HepG2 (cell line): ENCODE measurements around the gene ZMYND8. TPM values are rescaled to one million over a fixed set of nuclear protein-coding genes. Genes with fewer than 3 reads are reported as not detected.

ENCODE experiments used
- ATAC-seq: fragments of 200-7000 bp; cut with Tn5 transposase; 3 replicates; pipeline ENCODE4 v1.9.1; 2020; ENCODE audit warnings: mild to moderate bottlenecking, moderate library complexity
- BruUV-seq: library from RNA; stranded (reverse); fragments of 400-500 nt; replicated peaks from 2 replicates; lab custom pipeline; 2021; lab: Mats Ljungman, UMichigan
- CTCF ChIA-PET: fragments of 300-600 bp; formaldehyde crosslinking; extraction: SDS; loops from one replicate; lab custom pipeline; 2021; ENCODE audit warnings: low total read pairs, inconsistent platforms, low intra/inter-chr PET ratio; lab: Yijun Ruan, JAX
- POLR2A ChIA-PET: fragments of 350-600 bp; sonication (Branson Sonifier 250); formaldehyde crosslinking; loops from one replicate; lab custom pipeline; 2020; ENCODE audit warnings: antibody characterized with exemption, inconsistent platforms; lab: Yijun Ruan, JAX
- DNase-seq: peaks from one replicate; pipeline ENCODE4 v3.0.0-alpha.2; 2015; ENCODE audit warnings: low spot score
- FAIRE-seq: peaks from 3 replicates; lab custom pipeline; 2011; peaks lifted over from hg19 to GRCh38; lab: Jason Lieb, UNC
- H2AFZ ChIP-seq: one replicate; pipeline ENCODE4 v1.6.1; 2011; ENCODE audit warnings: low read length, inconsistent platforms
- H3K27ac ChIP-seq: fragments of 300-600 bp; 3 replicates; pipeline ENCODE4 v1.8.0; 2011; ENCODE audit warnings: mixed run types, mild to moderate bottlenecking, mixed read lengths, low read length, inconsistent platforms; ENCODE audit not compliant: insufficient read depth; ENCODE audit errors: extremely low read length
- H3K27me3 ChIP-seq, 2 experiments: fragments of 200-600 bp in 1 of 2; 2 replicates in 1 of 2; 3 replicates in 1 of 2; pipeline versions ENCODE4 v1.6.0 to v1.8.0; 2011; ENCODE audit warnings: low read length in 2 of 2, mild to moderate bottlenecking in 2 of 2, moderate library complexity in 2 of 2, inconsistent platforms in 1 of 2; ENCODE audit not compliant: insufficient read depth in 2 of 2, control insufficient read depth in 1 of 2
- H3K36me3 ChIP-seq, 2 experiments: fragments of 200-600 bp in 1 of 2; replicated peaks in 1 of 2; 2 replicates in 1 of 2; 3 replicates in 1 of 2; pipeline versions ENCODE4 v1.5.1 to v1.8.0; 2011; ENCODE audit warnings: low read length in 2 of 2, inconsistent platforms in 1 of 2; ENCODE audit not compliant: insufficient read depth in 2 of 2, control insufficient read depth in 1 of 2
- H3K4me1 ChIP-seq: 2 replicates; pipeline ENCODE4 v1.5.1; 2012; ENCODE audit warnings: low read length, inconsistent platforms; ENCODE audit not compliant: insufficient read depth
- H3K4me2 ChIP-seq: 2 replicates; pipeline ENCODE4 v1.6.0; 2011; ENCODE audit warnings: low read depth, low read length, inconsistent platforms
- H3K4me3 ChIP-seq, 3 experiments: fragments of 200-600 bp in 1 of 3; sonication (generic), shearing (Covaris generic) in 1 of 3; replicated peaks in 1 of 3; 2 replicates each; pipeline ENCODE4 v1.5.1; 2011 to 2016; ENCODE audit warnings: low read length in 3 of 3, inconsistent platforms in 2 of 3, low read depth in 2 of 3, mild to moderate bottlenecking in 2 of 3, control low read depth in 1 of 3, mixed read lengths in 1 of 3; ENCODE audit not compliant: insufficient read depth in 1 of 3
- H3K79me2 ChIP-seq: one replicate; pipeline ENCODE4 v1.6.1; 2011; ENCODE audit warnings: low read length, inconsistent platforms; ENCODE audit not compliant: insufficient read depth
- H3K9ac ChIP-seq: 2 replicates; pipeline ENCODE4 v1.6.0; 2011; ENCODE audit warnings: mild to moderate bottlenecking, low read depth, low read length, inconsistent platforms; ENCODE audit not compliant: insufficient read depth
- H3K9me3 ChIP-seq: 2 replicates; pipeline ENCODE4 v1.5.1; 2012; ENCODE audit warnings: mild to moderate bottlenecking, low read length
- H4K20me1 ChIP-seq: 2 replicates; pipeline ENCODE4 v1.6.0; 2011; ENCODE audit warnings: inconsistent platforms, mild to moderate bottlenecking, low read length, moderate library complexity; ENCODE audit not compliant: insufficient read depth
- FOXJ3 ChIP-seq: sonication (generic); formaldehyde crosslinking; IDR thresholded peaks from 2 replicates; pipeline ENCODE4 v1.4.0; 2020; ENCODE audit warnings: missing genetic modification reagents, mild to moderate bottlenecking, borderline replicate concordance
- HOXA7 ChIP-seq: sonication (generic); formaldehyde crosslinking; IDR thresholded peaks from 2 replicates; pipeline ENCODE4 v1.8.1; 2022; ENCODE audit warnings: mild to moderate bottlenecking, missing genetic modification reagents, moderate library complexity
- KDM3A ChIP-seq: IDR thresholded peaks from 2 replicates; pipeline ENCODE4 v1.6.1; 2018; ENCODE audit warnings: low read depth, missing compliant biosample characterization
- NFYC ChIP-seq: IDR thresholded peaks from 2 replicates; pipeline ENCODE4 v1.6.1; 2016; ENCODE audit warnings: missing genetic modification reagents, missing compliant biosample characterization
- NONO ChIP-seq, 2 experiments: fragments of 450-650 bp in 1 of 2; sonication (generic) in 1 of 2; formaldehyde crosslinking in 1 of 2; IDR thresholded peaks in 1 of 2; conservative IDR thresholded peaks in 1 of 2; 2 replicates each; pipeline versions ENCODE4 v1.6.1 to v1.8.0; 2017 to 2022; ENCODE audit warnings: mild to moderate bottlenecking in 1 of 2, missing genetic modification reagents in 1 of 2, moderate library complexity in 1 of 2
- PHF21A ChIP-seq: sonication (generic); formaldehyde crosslinking; IDR thresholded peaks from 2 replicates; pipeline ENCODE4 v1.5.0; 2020; ENCODE audit warnings: mild to moderate bottlenecking, missing genetic modification reagents
- STAG1 ChIP-seq: sonication (generic); formaldehyde crosslinking; IDR thresholded peaks from 2 replicates; pipeline ENCODE4 v1.4.0; 2020; ENCODE audit warnings: missing genetic modification reagents
- YEATS4 ChIP-seq: sonication (generic); formaldehyde crosslinking; IDR thresholded peaks from 2 replicates; pipeline ENCODE4 v1.4.0; 2020; ENCODE audit warnings: missing genetic modification reagents, borderline replicate concordance
- ZNF224 ChIP-seq: sonication (generic); formaldehyde crosslinking; IDR thresholded peaks from 2 replicates; pipeline ENCODE4 v1.5.0; 2020; ENCODE audit warnings: mild to moderate bottlenecking, missing genetic modification reagents
- ZNF234 ChIP-seq: sonication (generic); formaldehyde crosslinking; conservative IDR thresholded peaks from 2 replicates; pipeline ENCODE4 v1.5.1; 2020; ENCODE audit warnings: mild to moderate bottlenecking, missing genetic modification reagents
- ZNF24 ChIP-seq: fragments of 450-650 bp; IDR thresholded peaks from 2 replicates; pipeline ENCODE4 v1.6.1; 2017; ENCODE audit warnings: antibody characterized with exemption, mild to moderate bottlenecking
- ZNF501 ChIP-seq: sonication (generic); formaldehyde crosslinking; IDR thresholded peaks from 2 replicates; pipeline ENCODE4 v1.5.1; 2020; ENCODE audit warnings: mild to moderate bottlenecking, moderate library complexity, missing genetic modification reagents
- ZNF547 ChIP-seq: sonication (generic); formaldehyde crosslinking; IDR thresholded peaks from 2 replicates; pipeline ENCODE4 v1.5.1; 2020; ENCODE audit warnings: mild to moderate bottlenecking, missing genetic modification reagents
- ZNF550 ChIP-seq: sonication (generic); formaldehyde crosslinking; IDR thresholded peaks from 2 replicates; pipeline ENCODE4 v1.4.0; 2020; ENCODE audit warnings: mild to moderate bottlenecking, missing genetic modification reagents, borderline replicate concordance
- ZNF563 ChIP-seq: sonication (generic); formaldehyde crosslinking; IDR thresholded peaks from 2 replicates; pipeline ENCODE4 v1.8.0; 2022; ENCODE audit warnings: mild to moderate bottlenecking, moderate library complexity, missing genetic modification reagents
- ZNF776 ChIP-seq: sonication (generic); formaldehyde crosslinking; IDR thresholded peaks from 2 replicates; pipeline ENCODE4 v1.4.0; 2020; ENCODE audit warnings: mild to moderate bottlenecking, missing genetic modification reagents
- ZNF883 ChIP-seq: sonication (generic); formaldehyde crosslinking; IDR thresholded peaks from 2 replicates; pipeline ENCODE4 v1.5.1; 2020; ENCODE audit warnings: mild to moderate bottlenecking, missing genetic modification reagents; ENCODE audit errors: not compliant biosample characterization
- WGBS: methylation state at CpG from one replicate; pipeline ENCODE4 v1.1.6; 2017; ENCODE audit warnings: low lambda C conversion rate; 5-methylcytosine and 5-hydroxymethylcytosine counted together
- in situ Hi-C: cut with HindIII; loops from 2 replicates; pipeline ENCODE4 v1.10.0; 2017; ENCODE audit warnings: low pct_unique_long_range_greater_than_20kb; ENCODE audit not compliant: extremely low pct_ligation_motif_present
- intact Hi-C: fragments of 100-400 bp; cut with micrococcal nuclease; formaldehyde crosslinking; loops from one replicate; pipeline ENCODE4 v1.10.0; 2022; ENCODE audit not compliant: unreplicated experiment
- polyA plus RNA-seq, 8 experiments: library from polyadenylated mRNA; depleted of rRNA in 3 of 8; stranded (reverse) in 7 of 8; unstranded in 1 of 8; fragments of >200 nt; fragmentation: Illumina TruSeq in 4 of 8; extraction: Trizol in 4 of 8; gene quantifications; 2 replicates each; pipeline versions ENCODE4 v1.2.1 to v1.2.3, GENCODE V29; 2011 to 2016; ENCODE audit warnings: low read depth in 4 of 8, missing spikeins in 1 of 8, mixed read lengths in 1 of 8; ENCODE audit not compliant: insufficient read depth in 1 of 8
- total RNA-seq, 5 experiments: library from RNA; depleted of rRNA; stranded (reverse); fragments of >200 nt; fragmentation: Illumina TruSeq; extraction: Trizol; gene quantifications; 2 replicates each; pipeline ENCODE4 v1.2.3, GENCODE V29; 2016; ENCODE audit warnings: low read depth in 1 of 5
- TF ChIP-seq, protein P1 (sequence below): fragments of 450-650 bp; IDR thresholded peaks from 2 replicates; pipeline ENCODE4 v1.6.1; 2016
- TF ChIP-seq, protein P2 (sequence below): sonication (generic); formaldehyde crosslinking; IDR thresholded peaks from 2 replicates; pipeline ENCODE4 v1.4.0; 2020; ENCODE audit warnings: mild to moderate bottlenecking, low read depth, missing genetic modification reagents

The ZMYND8 gene
- total and polyA plus RNA-seq, 2 of the 13 experiments (the other 11 are each of a cell fraction or from before 2014, with no cell fraction given), result 53.9 to 84.7 TPM

DNA sequence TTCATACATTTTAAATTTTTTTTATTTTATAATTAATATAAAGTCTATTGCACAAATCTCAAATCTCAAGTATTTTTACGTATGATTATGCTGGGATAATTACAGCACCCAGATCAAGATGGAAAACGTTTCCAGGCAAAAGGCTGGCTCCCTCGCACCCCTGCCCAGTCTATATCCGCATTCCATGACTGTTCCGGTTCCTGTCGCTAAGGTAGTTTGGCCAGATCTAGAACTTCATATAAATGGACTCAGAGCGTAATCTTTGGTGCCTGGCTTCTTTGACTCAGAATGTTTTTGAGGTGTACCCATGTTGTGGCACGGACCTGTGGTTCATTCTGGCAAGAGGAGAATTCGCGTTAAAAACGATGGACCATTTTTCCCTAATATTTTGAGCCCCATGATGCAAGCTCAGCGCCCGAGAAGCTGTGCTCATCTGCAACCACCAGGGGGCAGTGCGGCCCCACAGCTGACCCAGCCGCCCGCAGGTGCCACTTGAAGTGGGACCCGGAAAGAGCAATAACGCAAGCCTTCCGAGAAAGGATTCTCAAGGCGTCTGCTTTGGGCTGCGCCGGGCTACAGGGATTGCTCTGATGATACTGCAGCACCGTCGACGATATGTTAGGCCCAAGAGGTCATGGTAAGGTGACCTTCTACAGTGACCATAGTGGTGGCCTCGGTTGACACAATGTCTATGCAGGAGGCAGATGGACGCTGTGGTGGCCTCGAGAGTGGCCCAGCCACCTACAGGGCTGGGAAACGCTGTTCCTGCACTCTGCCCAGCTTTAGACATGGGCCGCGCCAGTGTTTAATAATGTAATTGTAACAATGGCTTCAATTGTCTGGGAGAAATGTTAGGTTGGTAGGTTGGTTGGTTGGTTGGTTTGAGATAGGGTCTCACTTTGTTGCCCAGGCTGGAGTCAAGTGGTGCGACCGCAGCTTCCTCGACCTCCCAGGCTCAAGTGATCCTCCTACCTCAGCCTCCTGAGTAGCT, 160.1 kb downstream of the ZMYND8 start (continued):
- TF ChIP-seq NFYC, result peak; percentile 27; the same call in 1 of the 2 replicates
- no peak for TF ChIP-seq ZNF563 (CRISPR knock-in tag)
- TF ChIP-seq ZNF224 (CRISPR knock-in tag), result peak; percentile 88; the same call in 1 of the 2 replicates
- TF ChIP-seq STAG1 (CRISPR knock-in tag), result peak; percentile 100
- TF ChIP-seq, protein P1, sequence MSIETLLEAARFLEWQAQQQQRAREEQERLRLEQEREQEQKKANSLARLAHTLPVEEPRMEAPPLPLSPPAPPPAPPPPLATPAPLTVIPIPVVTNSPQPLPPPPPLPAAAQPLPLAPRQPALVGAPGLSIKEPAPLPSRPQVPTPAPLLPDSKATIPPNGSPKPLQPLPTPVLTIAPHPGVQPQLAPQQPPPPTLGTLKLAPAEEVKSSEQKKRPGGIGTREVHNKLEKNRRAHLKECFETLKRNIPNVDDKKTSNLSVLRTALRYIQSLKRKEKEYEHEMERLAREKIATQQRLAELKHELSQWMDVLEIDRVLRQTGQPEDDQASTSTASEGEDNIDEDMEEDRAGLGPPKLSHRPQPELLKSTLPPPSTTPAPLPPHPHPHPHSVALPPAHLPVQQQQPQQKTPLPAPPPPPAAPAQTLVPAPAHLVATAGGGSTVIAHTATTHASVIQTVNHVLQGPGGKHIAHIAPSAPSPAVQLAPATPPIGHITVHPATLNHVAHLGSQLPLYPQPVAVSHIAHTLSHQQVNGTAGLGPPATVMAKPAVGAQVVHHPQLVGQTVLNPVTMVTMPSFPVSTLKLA, result no peak
- TF ChIP-seq ZNF234 (CRISPR knock-in tag), result no peak
- peak; percentile 61; the same call in 1 of the 2 replicates for TF ChIP-seq YEATS4 (CRISPR knock-in tag)

DNA sequence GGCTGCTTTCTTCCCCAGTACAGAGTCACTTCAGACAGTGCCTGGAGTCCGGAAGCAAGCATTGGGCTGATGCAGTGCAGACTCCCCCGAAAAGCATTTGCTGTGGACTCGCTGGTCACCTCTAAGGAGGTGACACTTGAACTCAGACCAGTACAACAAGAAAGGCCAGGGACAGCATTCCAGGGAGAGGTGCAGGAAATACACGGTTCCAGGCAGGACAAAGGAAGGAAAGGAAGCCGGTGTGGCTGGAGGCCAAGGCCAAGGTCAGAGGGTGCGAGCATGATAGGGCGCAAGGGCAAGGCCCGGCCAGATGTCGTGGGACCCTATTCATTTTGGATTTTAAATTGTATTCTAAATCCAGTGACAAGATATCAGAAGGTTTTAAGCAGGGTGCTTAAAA, 160.9 kb downstream of the ZMYND8 start:
- Histone ChIP-seq H3K4me3 (no peak overlapping the region), H3K9ac (no peak overlapping the region), H3K36me3 (no peaks in the 10 kb centered on the region), H3K4me2 (peak overlapping the region; percentile 19), H3K4me1 (peaks cover 32% of the 10 kb centered on the region), H4K20me1 (no peaks in the 10 kb centered on the region), H3K27me3 (peaks cover 0 to 7% of the 10 kb centered on the region in 2 experiments; a peak in 3 of 5 replicates), H2AFZ (no peak overlapping the region), H3K79me2 (no peaks in the 10 kb centered on the region), H3K9me3 (no peaks in the 10 kb centered on the region), H3K27ac (no peak overlapping the region)
- ChIA-PET CTCF (interaction anchor here (1.3 to 4.1 kb wide), 4 partner anchors 25 to 426 kb away, joined by 5 to 57 read pairs (median 8); no protein-coding TSS in a partner anchor), POLR2A (no interaction called here)
- 13% methylated on average over 9 of the region's 9 CpGs for WGBS
- no TSS peak for BruUV-seq
- intact Hi-C loops (no loop called here), in situ Hi-C loops (loop anchor here (5.0 to 10.0 kb wide), 2 partner anchors 187 to 429 kb away; no protein-coding TSS in a partner anchor)
- ATAC-seq (no peak), FAIRE-seq (no peak), DNase-seq (no peak)
- no peak for TF ChIP-seq ZNF776 (CRISPR knock-in tag)
- TF ChIP-seq ZNF550 (CRISPR knock-in tag), result no peak
- no peak for TF ChIP-seq ZNF883 (CRISPR knock-in tag)
- no peak for TF ChIP-seq NONO (IDR thresholded peaks at IDR 0.05)
- TF ChIP-seq NONO (CRISPR knock-in tag; conservative IDR thresholded peaks at IDR 0.05), result no peak
- no peak for TF ChIP-seq ZNF24
- TF ChIP-seq HOXA7 (CRISPR knock-in tag), result no peak
- TF ChIP-seq, protein P2, sequence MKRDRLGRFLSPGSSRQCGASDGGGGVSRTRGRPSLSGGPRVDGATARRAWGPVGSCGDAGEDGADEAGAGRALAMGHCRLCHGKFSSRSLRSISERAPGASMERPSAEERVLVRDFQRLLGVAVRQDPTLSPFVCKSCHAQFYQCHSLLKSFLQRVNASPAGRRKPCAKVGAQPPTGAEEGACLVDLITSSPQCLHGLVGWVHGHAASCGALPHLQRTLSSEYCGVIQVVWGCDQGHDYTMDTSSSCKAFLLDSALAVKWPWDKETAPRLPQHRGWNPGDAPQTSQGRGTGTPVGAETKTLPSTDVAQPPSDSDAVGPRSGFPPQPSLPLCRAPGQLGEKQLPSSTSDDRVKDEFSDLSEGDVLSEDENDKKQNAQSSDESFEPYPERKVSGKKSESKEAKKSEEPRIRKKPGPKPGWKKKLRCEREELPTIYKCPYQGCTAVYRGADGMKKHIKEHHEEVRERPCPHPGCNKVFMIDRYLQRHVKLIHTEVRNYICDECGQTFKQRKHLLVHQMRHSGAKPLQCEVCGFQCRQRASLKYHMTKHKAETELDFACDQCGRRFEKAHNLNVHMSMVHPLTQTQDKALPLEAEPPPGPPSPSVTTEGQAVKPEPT (CRISPR knock-in tag), result no peak
- no peak for TF ChIP-seq FOXJ3
- TF ChIP-seq ZNF501, result no peak
- 0 out of 2 replicates have a peak, but pooled peaks have one; percentile 6 for TF ChIP-seq PHF21A (CRISPR knock-in tag)
- TF ChIP-seq KDM3A (CRISPR knock-in tag), result no peak
- no peak for TF ChIP-seq ZNF547 (CRISPR knock-in tag)
